Aorta (tissue), 5 donors: ENCODE data around the gene RHOXF2B. TPM values are rescaled to one million over a fixed set of nuclear protein-coding genes. Genes with fewer than 3 reads are reported as not detected.
"Not testable (repeated sequence)": the region's sequence is repeated elsewhere in the genome, so short reads cannot be mapped to it uniquely, and the experiment has no call there.

Experiments
- ATAC-seq: fragments of 200-7000 bp; cut with Tn5 transposase; one replicate; pipeline ENCODE4 v1.9.1; 2022; ENCODE audit warnings: moderate library complexity; ENCODE audit not compliant: low FRiP score
- DNase-seq, 2 donors: peaks; one replicate each; pipeline ENCODE4 v3.0.0-alpha.2; 2020
- H3K27ac ChIP-seq, 2 donors: one replicate each; pipeline ENCODE4 v1.5.1; 2013; ENCODE audit warnings: low read length in 2 of 2, mild to moderate bottlenecking in 2 of 2, moderate library complexity in 2 of 2, control low read depth in 1 of 2, inconsistent platforms in 1 of 2, low read depth in 1 of 2
- H3K27me3 ChIP-seq, 2 donors: one replicate each; pipeline ENCODE4 v1.6.1; 2013; ENCODE audit warnings: control low read depth in 1 of 2, low read length in 1 of 2, mild to moderate bottlenecking in 1 of 2, moderate library complexity in 1 of 2; ENCODE audit not compliant: insufficient read depth in 2 of 2, control insufficient read depth in 1 of 2
- H3K36me3 ChIP-seq, 2 donors: one replicate each; pipeline ENCODE4 v1.6.1; 2013; ENCODE audit warnings: control low read depth in 1 of 2, low read length in 1 of 2, mild to moderate bottlenecking in 1 of 2; ENCODE audit not compliant: insufficient read depth in 2 of 2, control insufficient read depth in 1 of 2
- H3K4me1 ChIP-seq, 2 donors: one replicate each; pipeline ENCODE4 v1.6.1; 2013; ENCODE audit warnings: low read length in 2 of 2, control low read depth in 1 of 2, mild to moderate bottlenecking in 1 of 2, moderate library complexity in 1 of 2; ENCODE audit not compliant: insufficient read depth in 2 of 2, control insufficient read depth in 1 of 2
- H3K4me3 ChIP-seq, 2 donors: one replicate each; pipeline ENCODE4 v1.5.1; 2013; ENCODE audit warnings: low read length in 2 of 2, control low read depth in 1 of 2, mild to moderate bottlenecking in 1 of 2
- H3K9me3 ChIP-seq: one replicate; pipeline ENCODE4 v1.6.1; 2013; ENCODE audit warnings: mild to moderate bottlenecking, low read length; ENCODE audit not compliant: control insufficient read depth
- WGBS, 2 donors: extraction: QIAGEN DNeasy Blood & Tissue Kit; methylation state at CpG; one replicate each; pipeline ENCODE4 v1.1.7; 2013; 5-methylcytosine and 5-hydroxymethylcytosine counted together
- intact Hi-C, 2 donors: fragments of 100-400 bp; cut with DNase I; formaldehyde crosslinking; loops; one replicate each; pipeline versions ENCODE4 v1.14.2 to v1.15.0; 2022
- polyA plus RNA-seq, 2 donors: library from polyadenylated mRNA; stranded (reverse); fragments of 200-250 nt; gene quantifications; one replicate each; pipeline ENCODE4 v1.2.3, GENCODE V29; 2013
- total RNA-seq, 2 donors: library from RNA; stranded (reverse); fragmentation: NEBNext Ultra II Directional; extraction: Animal tissue kit (Norgen Biotek cat#: 25700); gene quantifications; one replicate each; pipeline ENCODE4 v1.2.1, GENCODE V29; 2021
- donor health status: healthy with polysubstance abuse.
- donor health status: Bipolar disorder and iron deficiency.
- donor health status: DM: no; HTN: no; CAD: no.
- donor health status: DM: no; HTN: no; CAD: no.
- donor health status: DM: yes; HTN: yes; CAD: no.

RHOXF2B gene
- total and polyA plus RNA-seq, 4 donors, result not detected

GRCh38 chrX:120035522-120036309 is 41.8 kb downstream of the RHOXF2B start:
- H3K27me3 ChIP-seq, ATAC-seq, intact Hi-C loops, H3K4me1 ChIP-seq, H3K4me3 ChIP-seq, H3K9me3 ChIP-seq, H3K36me3 ChIP-seq, H3K27ac ChIP-seq: not testable (repeated sequence)
- peak; percentile 54 to 75 for DNase-seq
- WGBS, 2 donors, result 74 to 76% methylated on average over 9 of the region's 9 CpGs

- ATAC-seq, result no peak
- no peaks in the 10 kb centered on the region for H3K27me3 ChIP-seq
These were observed 48.1 kb downstream of the RHOXF2B start for GRCh38 chrX:120029354-120029753.

GRCh38 chrX:120023259-120023658 is 54.2 kb downstream of the RHOXF2B start:
- H3K9me3 ChIP-seq, result no peaks in the 10 kb centered on the region
- no peaks in the 10 kb centered on the region for H3K4me1 ChIP-seq
- no peaks in the 10 kb centered on the region for H3K36me3 ChIP-seq
- H3K27ac ChIP-seq, result no peak overlapping the region
- no peak overlapping the region for H3K4me3 ChIP-seq
- no peaks in the 10 kb centered on the region for H3K27me3 ChIP-seq
- ATAC-seq (no peak), DNase-seq (no peak)
- 40 to 53% methylated on average over 5 of the region's 5 CpGs for WGBS, 2 donors
- intact Hi-C loops, result no loop called here

More at GRCh38 chrX:120029354-120029753, 48.1 kb downstream of the RHOXF2B start:
- H3K36me3 ChIP-seq, result no peaks in the 10 kb centered on the region
- no peak overlapping the region for H3K4me3 ChIP-seq
- no peaks in the 10 kb centered on the region for H3K9me3 ChIP-seq
- no peaks in the 10 kb centered on the region for H3K4me1 ChIP-seq
- WGBS, 2 donors, result 14 to 20% methylated on average over 3 of the region's 3 CpGs
- intact Hi-C loops, result no loop called here
- H3K27ac ChIP-seq, result no peak overlapping the region
- no peak for DNase-seq

GRCh38 chrX:120022763-120023162 is 54.7 kb downstream of the RHOXF2B start:
- Histone ChIP-seq H3K4me3 (no peak overlapping the region), H3K4me1 (no peaks in the 10 kb centered on the region), H3K27ac (no peak overlapping the region), H3K36me3 (no peaks in the 10 kb centered on the region), H3K27me3 (no peaks in the 10 kb centered on the region), H3K9me3 (no peaks in the 10 kb centered on the region)
- no peak for DNase-seq
- WGBS, 2 donors, result 68 to 79% methylated on average over 5 of the region's 5 CpGs
- ATAC-seq, result no peak
- intact Hi-C loops, result no loop called here

Other genes with a start within 250 kb of the RHOXF2B start
- 1 to 10 TPM; 6.7 to 9.5 TPM for gene UPF3B, start 224.7 kb downstream of the RHOXF2B start, total RNA-seq
- gene UPF3B, start 224.7 kb downstream of the RHOXF2B start, polyA plus RNA-seq, result 10 to 100 TPM; 14.4 to 20.7 TPM
- gene RNF113A, start 206.0 kb downstream of the RHOXF2B start, total RNA-seq, result 10 to 100 TPM in 1 of 2 donors, 1 to 10 TPM in 1; 9.6 to 10.1 TPM
- gene RNF113A, start 206.0 kb downstream of the RHOXF2B start, polyA plus RNA-seq, result 10 to 100 TPM in 1 of 2 donors, 1 to 10 TPM in 1; 9.4 to 16.1 TPM
- 10 to 100 TPM; 53.8 to 64.4 TPM for gene NDUFA1, start 205.9 kb downstream of the RHOXF2B start, total RNA-seq
- gene NDUFA1, start 205.9 kb downstream of the RHOXF2B start, polyA plus RNA-seq, result 100 to 1,000 TPM; 119 to 187 TPM
- gene AKAP14, start 181.8 kb downstream of the RHOXF2B start, total RNA-seq, result not detected
- not detected for gene AKAP14, start 181.8 kb downstream of the RHOXF2B start, polyA plus RNA-seq
- gene NKAP, start 133.9 kb downstream of the RHOXF2B start, total RNA-seq, result 1 to 10 TPM; 7.0 to 8.0 TPM
- 1 to 10 TPM; 2.9 to 7.5 TPM for gene NKAP, start 133.9 kb downstream of the RHOXF2B start, polyA plus RNA-seq
- under 1 TPM in 1 of 2 donors, not detected in 1; 0.69 TPM for gene RHOXF1, start 38.2 kb upstream of the RHOXF2B start, total RNA-seq
- 1 to 10 TPM in 1 of 2 donors, not detected in 1; 4.8 TPM for gene RHOXF1, start 38.2 kb upstream of the RHOXF2B start, polyA plus RNA-seq
- not detected for gene RHOXF2, start 80.9 kb upstream of the RHOXF2B start, total RNA-seq
- gene RHOXF2, start 80.9 kb upstream of the RHOXF2B start, polyA plus RNA-seq, result not detected
- gene ZBTB33, start 173.1 kb upstream of the RHOXF2B start, total RNA-seq, result 10 to 100 TPM in 1 of 2 donors, 1 to 10 TPM in 1; 7.9 to 12.1 TPM
- 1 to 10 TPM; 2.6 to 3.4 TPM for gene ZBTB33, start 173.1 kb upstream of the RHOXF2B start, polyA plus RNA-seq
- 1 to 10 TPM; 1.3 to 4.3 TPM for gene TMEM255A, start 233.8 kb upstream of the RHOXF2B start, total RNA-seq
- not detected for gene TMEM255A, start 233.8 kb upstream of the RHOXF2B start, polyA plus RNA-seq